Measurements from ENCODE around the gene QRICH2. TPM values are rescaled to one million over a fixed set of nuclear protein-coding genes. Genes with fewer than 3 reads are reported as not detected.

Gene QRICH2
- total and polyA plus RNA-seq, 10 of the 15 experiments (the other 5 are each of a cell fraction or from before 2014, with no cell fraction given), result 0.04 to 0.72 (median 0.25) TPM

DNA sequence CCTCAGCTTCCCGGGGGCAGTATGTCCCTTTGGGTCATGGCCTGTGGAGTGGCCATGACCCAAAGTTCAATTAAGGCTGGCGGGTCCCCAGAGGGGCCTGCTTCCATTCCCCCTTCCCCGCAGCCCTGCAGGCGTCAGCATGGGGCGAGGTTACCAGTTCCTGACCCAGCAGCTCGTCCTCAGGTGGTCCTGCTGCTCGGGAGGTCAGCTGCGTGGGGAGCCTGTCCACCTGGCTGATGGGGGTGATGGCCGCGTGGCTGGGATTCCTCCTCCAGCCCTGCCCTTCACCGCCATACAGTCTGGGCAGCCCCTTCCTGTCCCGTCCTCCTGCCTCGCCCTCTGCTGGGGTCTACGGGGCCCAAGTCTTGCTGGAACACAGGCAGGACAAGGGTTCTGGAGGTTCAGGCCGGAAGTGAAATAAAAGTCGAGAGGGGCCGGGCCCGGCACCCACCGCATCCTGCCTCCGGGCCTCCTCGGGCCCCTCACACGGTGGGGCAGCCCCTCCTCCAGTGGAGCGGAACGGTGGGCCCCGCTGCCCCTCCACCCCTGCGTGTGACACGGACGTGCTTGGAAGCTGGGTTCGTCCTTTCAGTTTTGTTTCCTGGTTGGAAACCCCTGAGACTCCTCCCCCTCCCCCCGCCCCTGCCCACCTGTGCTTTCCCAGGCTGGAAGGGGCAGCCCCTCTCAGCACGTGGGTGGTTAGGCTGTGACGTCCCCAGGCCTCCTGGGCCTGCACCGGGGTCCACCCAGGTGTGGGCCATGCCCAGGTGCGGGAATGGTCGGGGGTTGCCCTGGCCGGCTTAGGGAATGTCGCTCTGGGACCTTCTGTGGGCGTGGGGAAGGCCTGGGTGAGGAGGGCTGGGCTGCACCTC is 36.2 kb downstream of the QRICH2 start:
- peaks cover 54% of the 10 kb centered on the region for H3K79me2 ChIP-seq (ENCODE audit: control insufficient read depth, insufficient read depth, low read length)
- peak overlapping the region; percentile 85 for H3K4me3 ChIP-seq
- ChIA-PET POLR2A (interaction anchor here (0.6 to 17.9 kb wide), 8 partner anchors 10 to 1584 kb away, joined by 3 to 427 read pairs (median 5); partner anchors contain the start of genes RNF157 and UBALD2), CTCF (interaction anchor here (0.8 to 10.6 kb wide), 13 partner anchors 8 to 258 kb away, joined by 3 to 160 read pairs (median 4); no protein-coding TSS in a partner anchor), SMC1A (ENCODE audit: uncharacterized antibody, unreplicated experiment) (interaction anchor here (0.8 to 10.2 kb wide), 15 partner anchors 9 to 168 kb away, joined by 3 to 152 read pairs (median 6); partner anchors contain the start of genes EXOC7 and UBALD2), RAD21 (ENCODE audit: unreplicated experiment) (interaction anchor here (0.9 to 18.5 kb wide), 8 partner anchors 9 to 148 kb away, joined by 3 to 419 read pairs (median 32); partner anchors contain the start of gene UBALD2)
- H3K36me3 ChIP-seq (ENCODE audit: control insufficient read depth in 2 of 2, insufficient read depth in 2 of 2, low read length in 1 of 2), result no peaks in the 10 kb centered on the region; a peak in 1 of 4 replicates
- peak overlapping the region; percentile 99 for H3K4me2 ChIP-seq (ENCODE audit: control insufficient read depth, insufficient read depth)
- peak overlapping the region; percentile 99 for H3K9ac ChIP-seq (ENCODE audit: control insufficient read depth, insufficient read depth, low read length)
- H3K27ac ChIP-seq (ENCODE audit: control insufficient read depth, insufficient read depth), result peak overlapping the region; percentile 99
- H3K27me3 ChIP-seq (replicated peaks in 1 of 2; ENCODE audit: control insufficient read depth in 2 of 2, insufficient read depth in 2 of 2, low read length in 1 of 2), result no peaks in the 10 kb centered on the region
- no peaks in the 10 kb centered on the region for H4K20me1 ChIP-seq (ENCODE audit: control insufficient read depth, insufficient read depth)
- H3K4me1 ChIP-seq (ENCODE audit: control insufficient read depth, insufficient read depth, low read length), result peaks cover 48% of the 10 kb centered on the region
- DNase-seq (ENCODE audit: low read depth, low spot score), result peak; percentile 91
- 2% methylated on average over 35 of the region's 38 CpGs for WGBS (ENCODE audit: insufficient coverage, insufficient replicate concordance, low lambda C conversion rate, missing lambda C conversion rate)
- peak; percentile 86 for FAIRE-seq
- peak overlapping the region; percentile 30 for H2AFZ ChIP-seq (ENCODE audit: control insufficient read depth, low read depth, low read length)
- no peaks in the 10 kb centered on the region for H3K9me3 ChIP-seq (replicated peaks; ENCODE audit: control insufficient read depth, insufficient read depth, low read length)
- peak; percentile 66 for ATAC-seq
- in situ Hi-C loops (cut with MboI) (loop anchor here (25.0 kb wide), 2 partner anchors 1190 to 1890 kb away; partner anchors contain the start of gene SYNGR2), intact Hi-C loops (cut with micrococcal nuclease; ENCODE audit: unreplicated experiment) (no loop called here)
- BruUV-seq (replicated peaks), result TSS peak; percentile 83
- TF ChIP-seq, protein P1, sequence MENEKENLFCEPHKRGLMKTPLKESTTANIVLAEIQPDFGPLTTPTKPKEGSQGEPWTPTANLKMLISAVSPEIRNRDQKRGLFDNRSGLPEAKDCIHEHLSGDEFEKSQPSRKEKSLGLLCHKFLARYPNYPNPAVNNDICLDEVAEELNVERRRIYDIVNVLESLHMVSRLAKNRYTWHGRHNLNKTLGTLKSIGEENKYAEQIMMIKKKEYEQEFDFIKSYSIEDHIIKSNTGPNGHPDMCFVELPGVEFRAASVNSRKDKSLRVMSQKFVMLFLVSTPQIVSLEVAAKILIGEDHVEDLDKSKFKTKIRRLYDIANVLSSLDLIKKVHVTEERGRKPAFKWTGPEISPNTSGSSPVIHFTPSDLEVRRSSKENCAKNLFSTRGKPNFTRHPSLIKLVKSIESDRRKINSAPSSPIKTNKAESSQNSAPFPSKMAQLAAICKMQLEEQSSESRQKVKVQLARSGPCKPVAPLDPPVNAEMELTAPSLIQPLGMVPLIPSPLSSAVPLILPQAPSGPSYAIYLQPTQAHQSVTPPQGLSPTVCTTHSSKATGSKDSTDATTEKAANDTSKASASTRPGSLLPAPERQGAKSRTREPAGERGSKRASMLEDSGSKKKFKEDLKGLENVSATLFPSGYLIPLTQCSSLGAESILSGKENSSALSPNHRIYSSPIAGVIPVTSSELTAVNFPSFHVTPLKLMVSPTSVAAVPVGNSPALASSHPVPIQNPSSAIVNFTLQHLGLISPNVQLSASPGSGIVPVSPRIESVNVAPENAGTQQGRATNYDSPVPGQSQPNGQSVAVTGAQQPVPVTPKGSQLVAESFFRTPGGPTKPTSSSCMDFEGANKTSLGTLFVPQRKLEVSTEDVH (IDR thresholded peaks at IDR 0.05; ENCODE audit: low read depth, partially characterized antibody), result peak; percentile 41
- TF ChIP-seq SMARCA5 (IDR thresholded peaks at IDR 0.05) (peak; percentile 86), CBX3 (IDR thresholded peaks at IDR 0.05; ENCODE audit: borderline replicate concordance, low read depth) (no peak), NR2C1 (IDR thresholded peaks at IDR 0.05) (peak; percentile 80), TARDBP (IDR thresholded peaks at IDR 0.05; ENCODE audit: borderline replicate concordance) (no peak; the same call in none of the 2 replicates), ZNF622 (IDR thresholded peaks at IDR 0.05) (no peak), BHLHE40 (IDR thresholded peaks at IDR 0.05; ENCODE audit: borderline replicate concordance in 1 of 2, low read depth in 2 of 2, low read length in 1 of 2) (peak; percentile 93 to 95), POLR2A (IDR thresholded peaks at IDR 0.05; ENCODE audit: low read depth, low read length) (peak; percentile 91), SREBF2 (IDR thresholded peaks at IDR 0.05; ENCODE audit: low read length) (no peak), CHD4 (IDR thresholded peaks at IDR 0.05) (no peak), STAT3 (IDR thresholded peaks at IDR 0.05; ENCODE audit: low read depth, low read length) (no peak), BCL11A (IDR thresholded peaks at IDR 0.05; ENCODE audit: low read depth, low read length) (peak; percentile 77; the same call in 1 of the 2 replicates), NR2F1 (conservative IDR thresholded peaks at IDR 0.05) (peak; percentile 58)
- TF ChIP-seq, protein P2, sequence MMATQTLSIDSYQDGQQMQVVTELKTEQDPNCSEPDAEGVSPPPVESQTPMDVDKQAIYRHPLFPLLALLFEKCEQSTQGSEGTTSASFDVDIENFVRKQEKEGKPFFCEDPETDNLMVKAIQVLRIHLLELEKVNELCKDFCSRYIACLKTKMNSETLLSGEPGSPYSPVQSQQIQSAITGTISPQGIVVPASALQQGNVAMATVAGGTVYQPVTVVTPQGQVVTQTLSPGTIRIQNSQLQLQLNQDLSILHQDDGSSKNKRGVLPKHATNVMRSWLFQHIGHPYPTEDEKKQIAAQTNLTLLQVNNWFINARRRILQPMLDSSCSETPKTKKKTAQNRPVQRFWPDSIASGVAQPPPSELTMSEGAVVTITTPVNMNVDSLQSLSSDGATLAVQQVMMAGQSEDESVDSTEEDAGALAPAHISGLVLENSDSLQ (IDR thresholded peaks at IDR 0.05), result no peak; the same call in 1 of the 2 replicates
- TF ChIP-seq, protein P3, sequence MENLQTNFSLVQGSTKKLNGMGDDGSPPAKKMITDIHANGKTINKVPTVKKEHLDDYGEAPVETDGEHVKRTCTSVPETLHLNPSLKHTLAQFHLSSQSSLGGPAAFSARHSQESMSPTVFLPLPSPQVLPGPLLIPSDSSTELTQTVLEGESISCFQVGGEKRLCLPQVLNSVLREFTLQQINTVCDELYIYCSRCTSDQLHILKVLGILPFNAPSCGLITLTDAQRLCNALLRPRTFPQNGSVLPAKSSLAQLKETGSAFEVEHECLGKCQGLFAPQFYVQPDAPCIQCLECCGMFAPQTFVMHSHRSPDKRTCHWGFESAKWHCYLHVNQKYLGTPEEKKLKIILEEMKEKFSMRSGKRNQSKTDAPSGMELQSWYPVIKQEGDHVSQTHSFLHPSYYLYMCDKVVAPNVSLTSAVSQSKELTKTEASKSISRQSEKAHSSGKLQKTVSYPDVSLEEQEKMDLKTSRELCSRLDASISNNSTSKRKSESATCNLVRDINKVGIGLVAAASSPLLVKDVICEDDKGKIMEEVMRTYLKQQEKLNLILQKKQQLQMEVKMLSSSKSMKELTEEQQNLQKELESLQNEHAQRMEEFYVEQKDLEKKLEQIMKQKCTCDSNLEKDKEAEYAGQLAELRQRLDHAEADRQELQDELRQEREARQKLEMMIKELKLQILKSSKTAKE (IDR thresholded peaks at IDR 0.05; ENCODE audit: low read depth, poor library complexity, severe bottlenecking), result peak; percentile 13
- TF ChIP-seq, protein P4, sequence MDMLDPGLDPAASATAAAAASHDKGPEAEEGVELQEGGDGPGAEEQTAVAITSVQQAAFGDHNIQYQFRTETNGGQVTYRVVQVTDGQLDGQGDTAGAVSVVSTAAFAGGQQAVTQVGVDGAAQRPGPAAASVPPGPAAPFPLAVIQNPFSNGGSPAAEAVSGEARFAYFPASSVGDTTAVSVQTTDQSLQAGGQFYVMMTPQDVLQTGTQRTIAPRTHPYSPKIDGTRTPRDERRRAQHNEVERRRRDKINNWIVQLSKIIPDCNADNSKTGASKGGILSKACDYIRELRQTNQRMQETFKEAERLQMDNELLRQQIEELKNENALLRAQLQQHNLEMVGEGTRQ (IDR thresholded peaks at IDR 0.05; ENCODE audit: borderline replicate concordance, low read depth, low read length), result peak; percentile 35; the same call in 1 of the 2 replicates
